Measurements from ENCODE around the gene ATOX1. TPM values are rescaled to one million over a fixed set of nuclear protein-coding genes. Genes with fewer than 3 reads are reported as not detected.
A peak's percentile ranks its signal among the peaks of the same experiment; 100 is the strongest.

The ATOX1 gene
- total and polyA plus RNA-seq, 2 of the 8 experiments (the other 6 are each of a cell fraction or from before 2014, with no cell fraction given), result 79.9 to 232 TPM

GRCh38 chr5:151742870-151743294, 15.5 kb downstream of the ATOX1 start:
- H3K4me2 ChIP-seq (ENCODE audit: insufficient read depth in 1 of 2, low read depth in 2 of 2, low read length in 2 of 2), result no peak overlapping the region
- no peak overlapping the region for H3K56ac ChIP-seq (replicated peaks; ENCODE audit: insufficient read length, low read depth, low read length)
- H3K79me1 ChIP-seq (ENCODE audit: low read depth, low read length), result no peaks in the 10 kb centered on the region
- peaks cover 3 to 14% (median 7%) of the 10 kb centered on the region in 4 experiments; a peak in 4 of 8 replicates for H3K36me3 ChIP-seq (ENCODE audit: control insufficient read depth in 2 of 4, insufficient read depth in 4 of 4, low read length in 3 of 4)
- 60% methylated on average over 7 of the region's 7 CpGs; no CpG with 5 or more reads in 1 of the 2 experiments for WGBS, 2 experiments (ENCODE audit: extremely low coverage in 1 of 2, insufficient coverage in 1 of 2, insufficient read length in 1 of 2, insufficient replicate concordance in 2 of 2, low coverage in 1 of 2, low lambda C conversion rate in 2 of 2, missing lambda C conversion rate in 1 of 2)
- no peak overlapping the region for H3K9ac ChIP-seq (replicated peaks in 1 of 4; ENCODE audit: extremely low read depth in 1 of 4, low read depth in 3 of 4, low read length in 3 of 4)
- H3K18ac ChIP-seq (ENCODE audit: extremely low read depth, low read length), result no peak overlapping the region
- H3K14ac ChIP-seq (ENCODE audit: insufficient read length), result no peak overlapping the region
- DNase-seq (ENCODE audit: low read depth in 1 of 2, low spot score in 2 of 2) (peak in 1 of 2 experiments; percentile 70), FAIRE-seq (peak; percentile 62)
- H3K4me3 ChIP-seq (ENCODE audit: extremely low read depth in 1 of 4, insufficient read depth in 2 of 4, low read depth in 3 of 4, low read length in 4 of 4), result no peak overlapping the region
- H3K4ac ChIP-seq (replicated peaks; ENCODE audit: insufficient read length, low read depth, low read length), result no peak overlapping the region
- H3K4me1 ChIP-seq (replicated peaks in 1 of 4; ENCODE audit: control insufficient read depth in 3 of 4, insufficient read depth in 4 of 4, low read length in 3 of 4), result peaks cover 6 to 10% (median 9%) of the 10 kb centered on the region in 4 experiments
- POLR2A ChIA-PET (ENCODE audit: partially characterized antibody), result interaction anchor here (1.0 to 5.1 kb wide), 3 partner anchors 11 to 28 kb away, joined by 3 to 33 read pairs (median 3); partner anchors contain the start of gene G3BP1
- H4K20me1 ChIP-seq (replicated peaks in 1 of 2; ENCODE audit: control insufficient read depth in 1 of 2, insufficient read depth in 2 of 2, low read length in 2 of 2), result no peaks in the 10 kb centered on the region
- no peak overlapping the region for H3K27ac ChIP-seq (ENCODE audit: low read depth, low read length)
- H2BK12ac ChIP-seq (ENCODE audit: low read depth, low read length), result no peak overlapping the region
- H3K23me2 ChIP-seq (ENCODE audit: low read depth, low read length), result no peaks in the 10 kb centered on the region
- H4K5ac ChIP-seq (ENCODE audit: insufficient read length, low read depth, low read length), result no peak overlapping the region
- no peak overlapping the region for H4K8ac ChIP-seq (ENCODE audit: extremely low read depth, insufficient read depth, low read length)
- H2BK120ac ChIP-seq (replicated peaks; ENCODE audit: low read depth, low read length), result no peak overlapping the region
- H3K27me3 ChIP-seq (replicated peaks in 1 of 4; ENCODE audit: control insufficient read depth in 3 of 4, extremely low read depth in 1 of 4, insufficient read depth in 3 of 4, low read length in 3 of 4), result no peaks in the 10 kb centered on the region
- H2AK5ac ChIP-seq (ENCODE audit: low read depth, low read length), result no peak overlapping the region
- CTCF ChIA-PET (ENCODE audit: partially characterized antibody), result interaction anchor here (0.7 to 38.0 kb wide), 20 partner anchors 8 to 570 kb away, joined by 3 to 991 read pairs (median 7); partner anchors contain the start of genes SLC36A1 and SPARC
- H3K79me2 ChIP-seq (ENCODE audit: control insufficient read depth in 1 of 2, insufficient read depth in 2 of 2, low read length in 2 of 2), result no peaks in the 10 kb centered on the region
- no peak overlapping the region; the same call in 1 of the 2 replicates for H2BK15ac ChIP-seq (ENCODE audit: low read length)
- no peak overlapping the region for H2AFZ ChIP-seq (ENCODE audit: low read length)
- no peak overlapping the region for H2BK20ac ChIP-seq (ENCODE audit: low read length)
- no peaks in the 10 kb centered on the region for H3K9me3 ChIP-seq (ENCODE audit: insufficient read depth in 2 of 2, low read depth in 1 of 2, low read length in 1 of 2)
- no peak overlapping the region for H3K23ac ChIP-seq (ENCODE audit: insufficient read length)
- no peak overlapping the region for H2BK5ac ChIP-seq (ENCODE audit: low read depth, low read length)
- H4K91ac ChIP-seq (replicated peaks; ENCODE audit: insufficient read length, low read length), result no peak overlapping the region
- TF ChIP-seq MAFK (IDR thresholded peaks at IDR 0.05; ENCODE audit: low read depth, low read length) (no peak), RAD21 (IDR thresholded peaks at IDR 0.05 in 1 of 2, conservative IDR thresholded peaks at IDR 0.05 in 1 of 2; ENCODE audit: low read depth in 2 of 2, low read length in 2 of 2) (peak; percentile 91 to 96), MAX (IDR thresholded peaks at IDR 0.05) (no peak), POU5F1 (IDR thresholded peaks at IDR 0.05; ENCODE audit: low read depth, low read length) (no peak), SUZ12 (IDR thresholded peaks at IDR 0.05; ENCODE audit: low read length) (no peak), ZNF274 (IDR thresholded peaks at IDR 0.05; ENCODE audit: borderline replicate concordance, extremely low read depth, low read length) (no peak), SRF (IDR thresholded peaks at IDR 0.05; ENCODE audit: low read depth, low read length) (no peak), YY1 (IDR thresholded peaks at IDR 0.05; ENCODE audit: low read depth, low read length) (peak; percentile 27; the same call in 1 of the 2 replicates), HDAC2 (IDR thresholded peaks at IDR 0.05; ENCODE audit: borderline replicate concordance in 1 of 2, low read depth in 2 of 2, low read length in 2 of 2) (no peak), KDM1A (IDR thresholded peaks at IDR 0.05; ENCODE audit: borderline replicate concordance, low read length) (peak; percentile 3; the same call in 1 of the 2 replicates), USF2 (IDR thresholded peaks at IDR 0.05; ENCODE audit: low read length) (no peak)

Measured in H1 (cell line).